Type B pancreatic cell (in vitro differentiated cells): ENCODE measurements around the gene CDC20. TPM values are rescaled to one million over a fixed set of nuclear protein-coding genes. Genes with fewer than 3 reads are reported as not detected.

ENCODE experiments used
- DNase-seq: peaks from one replicate; pipeline ENCODE4 v3.0.0; 2021; ENCODE audit warnings: mixed read lengths; ENCODE audit not compliant: unreplicated experiment; ENCODE audit errors: extremely low spot score
- H3K27ac Mint-ChIP-seq: 2 replicates; pipeline ENCODE4 v1.8.0; 2021; ENCODE audit warnings: mild to moderate bottlenecking, mixed read lengths
- H3K27me3 Mint-ChIP-seq: 2 replicates; pipeline ENCODE4 v1.8.0; 2021; ENCODE audit warnings: mixed read lengths
- H3K36me3 Mint-ChIP-seq: 2 replicates; pipeline ENCODE4 v1.8.0; 2021; ENCODE audit warnings: mixed read lengths
- H3K4me1 Mint-ChIP-seq: one replicate; pipeline ENCODE4 v1.8.0; 2021; ENCODE audit warnings: mixed read lengths; ENCODE audit not compliant: unreplicated experiment
- H3K4me3 Mint-ChIP-seq: 2 replicates; pipeline ENCODE4 v1.8.0; 2021; ENCODE audit warnings: mild to moderate bottlenecking, mixed read lengths
- H3K9me3 Mint-ChIP-seq: 2 replicates; pipeline ENCODE4 v1.8.0; 2021; ENCODE audit warnings: mixed read lengths
- CTCF ChIP-seq: fragments of 200-600 bp; sonication (generic); conservative IDR thresholded peaks from 2 replicates; pipeline ENCODE4 v1.5.0; 2021; ENCODE audit warnings: antibody characterized with exemption, mild to moderate bottlenecking
- total RNA-seq: library from RNA; stranded (reverse); gene quantifications from 2 replicates; pipeline ENCODE4 v1.2.1, GENCODE V29; 2021; ENCODE audit warnings: low replicate concordance

The CDC20 gene
- total RNA-seq, 1 donor from 2014 or later = 114 TPM

DNA sequence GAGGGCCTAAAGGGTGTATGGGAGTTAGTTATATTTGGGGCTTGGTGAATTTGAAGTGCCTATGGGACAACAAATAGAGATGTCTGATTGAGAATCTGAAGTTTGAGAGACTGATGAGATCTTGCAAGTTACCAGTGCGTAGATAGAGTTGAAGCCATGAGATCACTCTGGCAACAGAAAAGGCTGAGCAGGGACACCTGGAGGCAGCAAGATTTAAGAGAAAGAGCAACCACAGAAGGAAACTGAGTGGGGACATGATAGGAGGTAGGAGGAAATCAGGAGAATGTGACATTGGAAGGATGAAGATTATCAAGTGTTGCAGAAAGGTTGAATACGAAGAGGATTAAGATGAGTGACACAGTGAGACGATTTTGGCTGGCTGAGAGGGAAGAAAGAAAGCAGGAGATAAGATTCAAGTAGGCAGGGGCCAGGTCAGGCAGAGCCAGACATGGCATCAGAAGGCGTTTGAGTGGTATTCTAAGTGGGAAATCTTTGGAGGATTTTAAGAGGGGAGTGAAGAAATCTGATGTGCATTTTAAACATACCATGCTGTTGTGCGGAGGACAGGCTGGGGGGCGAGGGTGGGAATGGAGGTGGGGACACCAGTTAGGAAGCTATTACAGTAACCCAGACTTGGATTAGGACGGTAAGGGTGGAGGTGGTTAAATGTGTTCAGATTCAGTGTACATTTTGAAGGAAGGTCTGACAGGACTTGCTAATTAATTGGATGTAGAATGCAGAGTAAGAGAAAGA lies 24.2 kb upstream of the CDC20 start:
- H3K4me1 Mint-ChIP-seq = no peaks in the 10 kb centered on the region
- DNase-seq = no peak
- TF ChIP-seq CTCF = no peak
- H3K27me3 Mint-ChIP-seq = peaks cover 5% of the 10 kb centered on the region
- H3K9me3 Mint-ChIP-seq = no peaks in the 10 kb centered on the region
- no peaks in the 10 kb centered on the region for H3K36me3 Mint-ChIP-seq
- H3K27ac Mint-ChIP-seq = no peak overlapping the region
- no peak overlapping the region for H3K4me3 Mint-ChIP-seq

- peaks cover 10% of the 10 kb centered on the region for H3K27me3 Mint-ChIP-seq
- H3K36me3 Mint-ChIP-seq = no peaks in the 10 kb centered on the region
- DNase-seq = no peak
- no peak within 1 kb of the TSS for H3K4me3 Mint-ChIP-seq
- H3K4me1 Mint-ChIP-seq = no peaks in the 10 kb centered on the region
- H3K27ac Mint-ChIP-seq = no peak within 1 kb of the TSS
- TF ChIP-seq CTCF = no peak
- no peaks in the 10 kb centered on the region for H3K9me3 Mint-ChIP-seq
Observed at GRCh38 chr1:43337588-43337987, 21.2 kb upstream of the CDC20 start, which contains the start of gene MPL. Gene MPL, plus strand, starts transcription at chr1:43337818. Its CDS starts 31 bp downstream, at chr1:43337849.

- H3K9me3 Mint-ChIP-seq = no peaks in the 10 kb centered on the region
- no peak overlapping the region for H3K27ac Mint-ChIP-seq
- no peak overlapping the region for H3K4me3 Mint-ChIP-seq
- no peaks in the 10 kb centered on the region for H3K4me1 Mint-ChIP-seq
- H3K36me3 Mint-ChIP-seq = no peaks in the 10 kb centered on the region
- H3K27me3 Mint-ChIP-seq = peaks cover 10% of the 10 kb centered on the region
- no peak for TF ChIP-seq CTCF
- DNase-seq = no peak
Observed at GRCh38 chr1:43338001-43338400, 20.8 kb upstream of the CDC20 start.

DNA sequence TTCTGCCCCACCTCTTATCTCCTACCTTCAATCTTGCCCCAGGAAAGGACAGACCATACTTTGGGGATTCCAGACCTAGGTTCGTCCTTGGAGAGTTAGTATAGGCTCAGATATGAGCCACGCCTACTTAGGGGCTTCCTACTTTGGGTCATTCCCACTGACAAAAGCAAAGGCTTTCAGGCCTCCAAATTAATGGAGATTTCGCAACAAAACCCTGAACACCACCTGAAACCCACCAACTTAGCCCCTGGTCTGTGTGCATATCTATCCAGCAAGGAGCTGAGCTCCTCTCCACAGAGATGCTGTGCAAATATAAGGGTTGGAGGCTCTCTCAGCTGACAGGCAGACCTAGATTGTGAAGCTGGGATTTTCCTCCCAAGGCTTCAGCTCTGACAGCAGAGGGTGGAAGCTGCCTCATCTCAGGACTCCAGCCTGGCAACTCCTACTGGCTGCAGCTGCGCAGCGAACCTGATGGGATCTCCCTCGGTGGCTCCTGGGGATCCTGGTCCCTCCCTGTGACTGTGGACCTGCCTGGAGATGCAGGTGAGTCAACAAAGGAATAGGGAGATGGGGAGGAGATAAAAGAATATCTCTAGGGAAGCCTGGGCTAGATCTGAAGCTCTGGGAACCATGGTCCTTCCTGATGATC lies 19.1 kb upstream of the CDC20 start:
- H3K4me1 Mint-ChIP-seq = no peaks in the 10 kb centered on the region
- no peak overlapping the region for H3K27ac Mint-ChIP-seq
- peaks cover 5% of the 10 kb centered on the region for H3K27me3 Mint-ChIP-seq
- H3K9me3 Mint-ChIP-seq = no peaks in the 10 kb centered on the region
- TF ChIP-seq CTCF = no peak
- H3K36me3 Mint-ChIP-seq = no peaks in the 10 kb centered on the region
- H3K4me3 Mint-ChIP-seq = no peak overlapping the region
- DNase-seq = no peak

- Mint-ChIP-seq H3K27me3 (peaks cover 4% of the 10 kb centered on the region), H3K27ac (no peak overlapping the region), H3K4me3 (no peak overlapping the region), H3K9me3 (no peaks in the 10 kb centered on the region), H3K4me1 (no peaks in the 10 kb centered on the region), H3K36me3 (no peaks in the 10 kb centered on the region)
- no peak for TF ChIP-seq CTCF
- no peak for DNase-seq
Observed at GRCh38 chr1:43340559-43340958, 18.2 kb upstream of the CDC20 start.
